ENCODE data around the gene OR13C9.
"Not testable (repeated sequence)": the region's sequence is repeated elsewhere in the genome, so short reads cannot be mapped to it uniquely, and the experiment has no call there.

Gene OR13C9, protein sequence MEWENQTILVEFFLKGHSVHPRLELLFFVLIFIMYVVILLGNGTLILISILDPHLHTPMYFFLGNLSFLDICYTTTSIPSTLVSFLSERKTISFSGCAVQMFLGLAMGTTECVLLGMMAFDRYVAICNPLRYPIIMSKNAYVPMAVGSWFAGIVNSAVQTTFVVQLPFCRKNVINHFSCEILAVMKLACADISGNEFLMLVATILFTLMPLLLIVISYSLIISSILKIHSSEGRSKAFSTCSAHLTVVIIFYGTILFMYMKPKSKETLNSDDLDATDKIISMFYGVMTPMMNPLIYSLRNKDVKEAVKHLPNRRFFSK

DNA sequence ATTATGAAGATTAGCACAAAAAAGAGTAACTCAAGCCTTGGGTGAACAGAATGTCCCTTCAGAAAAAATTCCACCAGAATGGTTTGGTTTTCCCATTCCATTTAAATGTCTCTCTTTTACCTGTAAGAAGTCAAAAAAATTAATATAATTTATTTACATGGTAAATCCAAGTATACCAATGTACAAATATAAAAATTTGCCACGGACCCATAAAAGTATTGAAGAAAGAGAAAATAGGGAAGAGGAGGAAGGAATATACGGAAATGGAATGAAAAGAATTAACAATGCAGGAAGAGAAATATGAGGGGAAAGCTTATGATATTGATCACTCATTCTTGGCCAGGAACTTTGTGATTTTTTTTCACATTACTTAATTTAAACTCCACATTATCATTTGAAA, at the start of gene OR13C9:
TSS of gene OR13C9 (minus strand) at position 101 of the 400 bp plus-strand sequence. CDS start at position 101, 0 bp downstream.
- ChIA-PET CTCF (no interaction called here), POLR2A (no interaction called here)
- no peak for DNase-seq (ENCODE audit: extremely low spot score)
- no peak for TF ChIP-seq BHLHE40 (IDR thresholded peaks at IDR 0.05; ENCODE audit: borderline replicate concordance)
- no peak for TF ChIP-seq FOXA1 (IDR thresholded peaks at IDR 0.05)
- TF ChIP-seq L3MBTL2 (conservative IDR thresholded peaks at IDR 0.05) = no peak
- no peak for TF ChIP-seq SUZ12 (IDR thresholded peaks at IDR 0.05)
- no peak for TF ChIP-seq ELF4 (IDR thresholded peaks at IDR 0.05)
- no peak for TF ChIP-seq LEF1 (IDR thresholded peaks at IDR 0.05; ENCODE audit: borderline replicate concordance)
- no peak for TF ChIP-seq FOXM1 (IDR thresholded peaks at IDR 0.05; ENCODE audit: borderline replicate concordance)
- TF ChIP-seq TARDBP (IDR thresholded peaks at IDR 0.05) = no peak
- TF ChIP-seq, protein P1, sequence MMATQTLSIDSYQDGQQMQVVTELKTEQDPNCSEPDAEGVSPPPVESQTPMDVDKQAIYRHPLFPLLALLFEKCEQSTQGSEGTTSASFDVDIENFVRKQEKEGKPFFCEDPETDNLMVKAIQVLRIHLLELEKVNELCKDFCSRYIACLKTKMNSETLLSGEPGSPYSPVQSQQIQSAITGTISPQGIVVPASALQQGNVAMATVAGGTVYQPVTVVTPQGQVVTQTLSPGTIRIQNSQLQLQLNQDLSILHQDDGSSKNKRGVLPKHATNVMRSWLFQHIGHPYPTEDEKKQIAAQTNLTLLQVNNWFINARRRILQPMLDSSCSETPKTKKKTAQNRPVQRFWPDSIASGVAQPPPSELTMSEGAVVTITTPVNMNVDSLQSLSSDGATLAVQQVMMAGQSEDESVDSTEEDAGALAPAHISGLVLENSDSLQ (IDR thresholded peaks at IDR 0.05) = no peak
- TF ChIP-seq ARNT (IDR thresholded peaks at IDR 0.05) = no peak

DNA sequence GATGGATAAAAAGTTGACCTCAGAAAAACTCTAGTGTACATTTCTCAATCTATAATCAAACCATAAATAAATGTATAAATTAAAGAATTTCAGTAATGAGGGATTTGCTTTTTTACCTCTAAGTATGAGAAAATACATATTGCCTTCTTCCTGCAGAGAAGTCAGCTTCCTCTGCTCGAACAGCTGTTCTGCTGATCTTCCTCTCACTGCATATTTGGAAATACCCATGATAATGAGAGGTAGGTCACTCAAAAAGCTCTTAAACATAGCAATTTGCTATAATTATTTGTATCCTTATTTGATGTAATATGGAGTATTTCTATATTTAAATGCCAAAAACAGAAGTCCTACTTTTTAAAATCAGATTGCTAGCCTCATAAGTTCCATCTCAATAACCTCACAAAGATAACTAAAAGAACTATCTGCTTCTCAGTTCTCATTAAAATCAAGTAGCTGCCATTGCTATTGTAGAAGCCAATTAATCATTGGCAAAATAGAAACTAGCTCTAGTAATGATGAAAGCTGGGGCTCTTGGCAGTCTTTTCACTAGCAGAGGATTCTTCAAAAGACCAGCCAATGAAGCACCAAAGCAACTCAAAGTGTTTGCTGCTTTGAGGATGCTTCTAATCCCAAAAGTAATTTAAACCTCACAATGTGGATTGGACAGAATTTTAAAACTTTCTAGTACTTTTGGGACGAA, 40.6 kb upstream of the OR13C9 start:
- CTCF ChIA-PET = no interaction called here
- TF ChIP-seq LEF1 (IDR thresholded peaks at IDR 0.05; ENCODE audit: borderline replicate concordance) (no peak), NFRKB (IDR thresholded peaks at IDR 0.05) (no peak), SUZ12 (IDR thresholded peaks at IDR 0.05) (no peak), TARDBP (IDR thresholded peaks at IDR 0.05) (no peak), CTBP1 (IDR thresholded peaks at IDR 0.05; ENCODE audit: borderline replicate concordance) (no peak), FOXM1 (IDR thresholded peaks at IDR 0.05; ENCODE audit: borderline replicate concordance) (no peak), ELF4 (IDR thresholded peaks at IDR 0.05) (no peak), BHLHE40 (IDR thresholded peaks at IDR 0.05; ENCODE audit: borderline replicate concordance) (no peak), ARNT (IDR thresholded peaks at IDR 0.05) (no peak), SP1 (IDR thresholded peaks at IDR 0.05) (no peak), FOXA1 (IDR thresholded peaks at IDR 0.05) (no peak), FOXK2 (IDR thresholded peaks at IDR 0.05) (no peak), L3MBTL2 (conservative IDR thresholded peaks at IDR 0.05) (no peak), HDGF (IDR thresholded peaks at IDR 0.05; ENCODE audit: borderline replicate concordance) (no peak), ZNF384 (IDR thresholded peaks at IDR 0.05) (no peak)
- TF ChIP-seq, protein P1 (IDR thresholded peaks at IDR 0.05) = no peak
- POLR2A ChIA-PET = no interaction called here
- no peak for DNase-seq (ENCODE audit: extremely low spot score)

DNA sequence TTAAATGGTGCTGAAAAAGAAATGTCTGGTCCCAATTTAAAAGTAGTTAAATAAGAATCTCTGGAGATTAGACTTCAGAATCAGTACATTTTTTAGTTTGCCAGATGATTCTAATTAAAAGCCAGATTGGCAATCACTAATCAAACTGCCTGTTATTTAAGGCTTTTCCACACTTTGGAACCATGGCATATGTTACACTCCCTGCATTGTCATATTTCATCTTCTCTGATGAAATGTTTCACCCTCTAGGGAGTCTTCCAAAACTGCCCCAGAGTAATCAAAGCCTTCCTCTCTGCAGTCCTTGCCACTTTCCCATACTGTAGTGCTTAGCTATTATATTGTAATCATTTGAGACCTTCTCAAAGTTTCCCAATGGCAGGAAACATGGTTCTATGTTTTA, 17.5 kb upstream of the OR13C9 start:
- TF ChIP-seq, protein P1 (IDR thresholded peaks at IDR 0.05) = no peak
- TF ChIP-seq ELF4 (IDR thresholded peaks at IDR 0.05) (no peak), LEF1 (IDR thresholded peaks at IDR 0.05; ENCODE audit: borderline replicate concordance) (no peak), CTBP1 (IDR thresholded peaks at IDR 0.05; ENCODE audit: borderline replicate concordance) (no peak)
- no peak for DNase-seq (ENCODE audit: extremely low spot score)
- ChIA-PET POLR2A (no interaction called here), CTCF (no interaction called here)

DNA sequence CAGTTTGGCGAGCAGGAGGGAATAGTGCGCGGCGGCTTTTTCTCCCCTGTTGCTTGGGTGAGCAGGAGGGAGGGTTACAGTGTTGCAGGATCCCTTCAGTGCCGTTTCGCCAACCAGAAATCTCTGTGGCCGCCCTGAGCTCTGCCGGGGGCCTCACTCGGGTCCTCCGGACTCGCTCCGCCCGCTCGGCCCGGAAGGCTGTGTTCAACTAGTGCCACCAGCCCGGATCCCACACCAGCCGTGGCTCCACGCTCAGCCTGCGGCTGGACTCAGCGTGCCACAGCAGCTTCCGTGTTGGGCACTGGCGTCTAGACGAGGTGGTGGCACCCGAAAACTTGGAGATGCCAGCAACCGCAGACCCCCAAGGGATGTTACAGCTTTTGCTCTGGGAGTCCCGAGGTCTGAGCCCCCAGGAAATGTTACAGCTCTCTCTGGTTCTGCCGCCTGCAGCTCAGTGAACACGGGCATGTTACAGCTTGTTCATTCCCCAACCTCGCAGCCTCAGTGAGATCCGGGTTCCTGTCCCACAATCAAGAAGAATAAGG, 16.0 kb upstream of the OR13C9 start:
- CTCF ChIA-PET = no interaction called here
- DNase-seq (ENCODE audit: extremely low spot score) = no peak
- POLR2A ChIA-PET = no interaction called here
- TF ChIP-seq TARDBP (IDR thresholded peaks at IDR 0.05) (no peak), HDGF (IDR thresholded peaks at IDR 0.05; ENCODE audit: borderline replicate concordance) (no peak), ARNT (IDR thresholded peaks at IDR 0.05) (no peak), SUZ12 (IDR thresholded peaks at IDR 0.05) (no peak), CTBP1 (IDR thresholded peaks at IDR 0.05; ENCODE audit: borderline replicate concordance) (no peak), NFRKB (IDR thresholded peaks at IDR 0.05) (no peak), SP1 (IDR thresholded peaks at IDR 0.05) (no peak), LEF1 (IDR thresholded peaks at IDR 0.05; ENCODE audit: borderline replicate concordance) (no peak), FOXM1 (IDR thresholded peaks at IDR 0.05; ENCODE audit: borderline replicate concordance) (no peak), ELF4 (IDR thresholded peaks at IDR 0.05) (no peak), ZNF384 (IDR thresholded peaks at IDR 0.05) (no peak), FOXA1 (IDR thresholded peaks at IDR 0.05) (no peak), FOXK2 (IDR thresholded peaks at IDR 0.05) (no peak), L3MBTL2 (conservative IDR thresholded peaks at IDR 0.05) (no peak), BHLHE40 (IDR thresholded peaks at IDR 0.05; ENCODE audit: borderline replicate concordance) (no peak)
- TF ChIP-seq, protein P1 (IDR thresholded peaks at IDR 0.05) = no peak

DNA sequence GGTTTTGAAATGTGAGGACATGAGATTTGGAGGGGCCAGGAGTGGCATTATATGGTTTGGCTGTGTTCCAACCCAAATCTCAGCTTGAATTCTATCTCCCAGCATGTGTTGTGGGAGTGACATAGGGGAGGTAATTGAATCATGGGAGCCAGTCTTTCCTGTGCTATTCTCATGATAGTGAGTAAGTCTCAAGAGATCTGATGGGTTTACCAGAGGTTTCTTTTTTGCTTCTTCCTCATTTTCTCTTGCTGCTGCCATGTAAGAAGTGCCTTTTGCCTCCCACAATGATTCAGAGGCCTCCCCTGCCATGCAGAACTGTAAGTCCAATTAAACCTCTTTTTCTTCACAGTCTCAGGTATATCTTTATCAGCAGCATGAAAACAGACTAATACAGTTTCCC, 8.0 kb upstream of the OR13C9 start:
- DNase-seq (ENCODE audit: extremely low spot score); CTCF ChIA-PET; POLR2A ChIA-PET: not testable (repeated sequence)

Data from HEK293T (cell line).